Tibial nerve (tissue), 4 donors: ENCODE data around the gene RNASEH2C. TPM values are rescaled to one million over a fixed set of nuclear protein-coding genes. Genes with fewer than 3 reads are reported as not detected.
A peak's percentile ranks its signal among the peaks of the same experiment; 100 is the strongest.
"Not testable (repeated sequence)": the region's sequence is repeated elsewhere in the genome, so short reads cannot be mapped to it uniquely, and the experiment has no call there.

Source experiments
- DNase-seq, 2 donors: peaks; one replicate each; pipeline ENCODE4 v3.0.0-alpha.2; 2019; ENCODE audit warnings: low spot score in 2 of 2
- H3K27ac ChIP-seq, 4 donors: fragments of 200-600 bp; sonication (generic) in 3 of 4; one replicate each; pipeline ENCODE4 v1.5.1; 2017 to 2019; ENCODE audit warnings: mild to moderate bottlenecking in 1 of 4
- H3K27me3 ChIP-seq, 2 donors: fragments of 200-600 bp; sonication (generic) in 1 of 2; one replicate each; pipeline versions ENCODE4 v1.5.1 to v1.6.0; 2017 to 2019
- H3K36me3 ChIP-seq, 3 donors: fragments of 200-600 bp; sonication (generic); one replicate each; pipeline ENCODE4 v1.5.1; 2018 to 2019
- H3K4me1 ChIP-seq, 4 donors: fragments of 200-600 bp; sonication (generic) in 3 of 4; one replicate each; pipeline ENCODE4 v1.5.1; 2017 to 2019
- H3K4me3 ChIP-seq, 4 donors: fragments of 200-600 bp; sonication (generic) in 3 of 4; one replicate each; pipeline ENCODE4 v1.5.1; 2017 to 2019; ENCODE audit warnings: mild to moderate bottlenecking in 1 of 4, moderate library complexity in 1 of 4
- H3K9me3 ChIP-seq, 4 donors: fragments of 200-600 bp; sonication (generic) in 3 of 4; one replicate each; pipeline ENCODE4 v1.5.1; 2017 to 2019
- EP300 ChIP-seq, 2 donors: sonication (generic); formaldehyde crosslinking; IDR thresholded peaks; one replicate each; pipeline ENCODE4 v1.6.1; 2017; ENCODE audit warnings: antibody characterized with exemption in 2 of 2, mild to moderate bottlenecking in 1 of 2
- POLR2A ChIP-seq, 2 donors: fragments of 450-650 bp; IDR thresholded peaks; one replicate each; pipeline ENCODE4 v1.6.1; 2017; ENCODE audit warnings: antibody characterized with exemption in 2 of 2, mild to moderate bottlenecking in 2 of 2, moderate library complexity in 2 of 2
- WGBS, 2 donors: methylation state at CpG; one replicate each; pipeline ENCODE4 v1.1.5; 2018; 5-methylcytosine and 5-hydroxymethylcytosine counted together
- total RNA-seq, 4 donors: library from RNA; depleted of rRNA; stranded (reverse); fragments of >200 nt; gene quantifications; one replicate each; pipeline ENCODE4 v1.1.0, GENCODE V29; 2016
- TF ChIP-seq, protein P1 (sequence below), 5 experiments: fragments of 200-600 bp in 3 of 5; fragments of 450-650 bp in 2 of 5; sonication (generic) in 3 of 5; IDR thresholded peaks; one replicate each; pipeline ENCODE4 v1.5.1; 2016 to 2019; ENCODE audit warnings: antibody characterized with exemption in 5 of 5, mild to moderate bottlenecking in 3 of 5, moderate library complexity in 2 of 5

RNASEH2C gene
- 100 to 1,000 TPM; 142 to 197 (median 152) TPM for total RNA-seq

DNA sequence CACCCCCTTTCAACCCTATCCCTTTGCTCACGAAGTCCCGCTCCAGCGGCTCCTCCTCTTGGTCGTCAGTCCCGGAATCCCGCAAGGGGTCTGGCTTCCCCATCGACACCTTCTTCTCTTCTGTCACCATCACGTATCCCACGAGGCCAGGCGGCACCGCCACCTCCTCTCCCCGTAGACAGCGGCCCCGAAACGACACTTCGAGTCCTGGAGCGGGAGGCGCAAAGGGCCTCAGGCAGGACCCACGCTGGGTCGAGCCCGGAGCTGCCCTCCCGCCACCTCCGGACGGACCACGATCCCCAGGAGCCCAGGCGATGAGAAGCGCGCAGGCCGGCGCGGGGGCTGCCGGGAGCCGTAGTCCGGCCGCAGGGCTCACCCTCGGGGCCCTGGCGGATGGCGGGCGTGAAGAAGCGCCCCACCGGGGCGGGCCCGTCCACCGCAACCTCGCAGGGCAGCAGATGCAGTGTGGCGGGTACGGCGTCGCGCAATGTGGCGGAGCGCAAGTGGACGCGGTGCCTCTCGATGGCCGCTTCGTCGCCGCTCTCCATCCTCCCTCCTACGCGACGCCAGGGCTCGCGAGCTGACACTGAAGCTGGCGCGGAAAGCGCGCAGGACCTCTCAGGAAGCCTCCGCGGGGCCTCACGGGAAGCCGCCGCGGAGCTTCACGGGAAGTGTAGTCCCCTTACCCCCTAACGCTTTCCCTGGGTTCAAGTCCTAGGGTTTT, at the start of gene RNASEH2C:
Gene RNASEH2C (minus strand): TSS at position 588 of the 724 bp plus-strand sequence. CDS start 40 bp downstream, at position 548.
- H3K27ac ChIP-seq, result peak within 1 kb of the TSS; percentile 86 to 97 (median 96)
- peak; percentile 52 to 78 for TF ChIP-seq POLR2A (IDR thresholded peaks at IDR 0.05)
- TF ChIP-seq, protein P1, sequence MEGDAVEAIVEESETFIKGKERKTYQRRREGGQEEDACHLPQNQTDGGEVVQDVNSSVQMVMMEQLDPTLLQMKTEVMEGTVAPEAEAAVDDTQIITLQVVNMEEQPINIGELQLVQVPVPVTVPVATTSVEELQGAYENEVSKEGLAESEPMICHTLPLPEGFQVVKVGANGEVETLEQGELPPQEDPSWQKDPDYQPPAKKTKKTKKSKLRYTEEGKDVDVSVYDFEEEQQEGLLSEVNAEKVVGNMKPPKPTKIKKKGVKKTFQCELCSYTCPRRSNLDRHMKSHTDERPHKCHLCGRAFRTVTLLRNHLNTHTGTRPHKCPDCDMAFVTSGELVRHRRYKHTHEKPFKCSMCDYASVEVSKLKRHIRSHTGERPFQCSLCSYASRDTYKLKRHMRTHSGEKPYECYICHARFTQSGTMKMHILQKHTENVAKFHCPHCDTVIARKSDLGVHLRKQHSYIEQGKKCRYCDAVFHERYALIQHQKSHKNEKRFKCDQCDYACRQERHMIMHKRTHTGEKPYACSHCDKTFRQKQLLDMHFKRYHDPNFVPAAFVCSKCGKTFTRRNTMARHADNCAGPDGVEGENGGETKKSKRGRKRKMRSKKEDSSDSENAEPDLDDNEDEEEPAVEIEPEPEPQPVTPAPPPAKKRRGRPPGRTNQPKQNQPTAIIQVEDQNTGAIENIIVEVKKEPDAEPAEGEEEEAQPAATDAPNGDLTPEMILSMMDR (IDR thresholded peaks at IDR 0.05), result peak in 2 of 5 experiments; percentile 46 to 61
- TF ChIP-seq EP300 (IDR thresholded peaks at IDR 0.05), result peak; percentile 17 to 97
- H3K27me3 ChIP-seq, result no peaks in the 10 kb centered on the region
- H3K4me1 ChIP-seq, result peaks cover 0 to 30% (median 13%) of the 10 kb centered on the region in 4 donors
- DNase-seq, result peak; percentile 60 to 73
- no peaks in the 10 kb centered on the region for H3K9me3 ChIP-seq
- WGBS, 2 donors, result 0 to 1% methylated on average over 28 to 66 of the region's 76 CpGs
- H3K4me3 ChIP-seq, result peak within 1 kb of the TSS; percentile 74 to 92 (median 84)
- peaks cover 0 to 43% (median 10%) of the 10 kb centered on the region in 3 donors for H3K36me3 ChIP-seq

DNA sequence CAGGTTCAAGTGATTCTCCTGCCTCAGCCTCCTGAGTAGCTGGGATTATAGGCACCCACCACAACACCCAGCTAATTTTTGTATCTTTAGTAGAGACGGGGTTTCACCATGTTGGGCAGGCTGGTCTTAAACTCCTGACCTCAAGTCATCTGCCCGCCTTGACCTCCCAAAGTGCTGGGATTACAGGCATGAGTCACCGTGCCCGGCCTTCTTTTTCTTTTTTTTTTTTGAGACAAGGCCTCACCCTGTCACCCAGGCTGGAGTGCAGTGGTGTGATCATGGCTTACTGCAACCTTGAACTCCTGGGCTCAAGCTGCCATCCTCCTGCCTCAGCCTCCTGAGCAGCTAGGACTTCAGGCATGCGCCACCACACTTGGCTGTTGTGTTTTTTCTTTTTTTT, 47.2 kb upstream of the RNASEH2C start:
- H3K36me3 ChIP-seq, DNase-seq, H3K9me3 ChIP-seq, H3K4me3 ChIP-seq, H3K27me3 ChIP-seq, H3K4me1 ChIP-seq, H3K27ac ChIP-seq: not testable (repeated sequence)
- WGBS, 2 donors, result 73 to 79% methylated on average over 5 of the region's 5 CpGs

DNA sequence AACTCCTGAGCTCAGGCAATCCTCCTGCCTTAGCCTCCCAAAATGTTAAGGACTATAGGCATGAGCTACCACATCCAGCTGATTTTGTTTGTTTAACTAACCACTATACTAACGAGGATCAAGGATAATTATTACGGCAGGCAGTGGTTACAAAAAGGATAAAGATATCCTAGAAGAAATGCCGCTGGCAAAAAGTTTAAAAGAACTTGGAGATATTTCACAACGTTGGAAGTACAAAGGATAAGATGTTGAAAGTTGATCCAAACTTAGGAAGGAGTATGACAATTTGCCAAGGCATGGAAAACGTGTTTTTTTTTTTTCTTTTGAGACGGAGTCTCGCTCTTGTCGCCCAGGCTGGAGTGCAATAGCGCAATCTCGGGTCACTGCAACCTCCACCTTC, 46.8 kb upstream of the RNASEH2C start:
- no peaks in the 10 kb centered on the region for H3K27me3 ChIP-seq
- no peak overlapping the region for H3K4me3 ChIP-seq
- no peak for TF ChIP-seq EP300 (IDR thresholded peaks at IDR 0.05)
- TF ChIP-seq, protein P1 (IDR thresholded peaks at IDR 0.05), result no peak
- no peak for TF ChIP-seq POLR2A (IDR thresholded peaks at IDR 0.05)
- H3K27ac ChIP-seq, result no peak overlapping the region
- 79 to 80% methylated on average over 10 of the region's 10 CpGs for WGBS, 2 donors
- peaks cover 0 to 8% (median 0%) of the 10 kb centered on the region in 4 donors for H3K4me1 ChIP-seq
- H3K9me3 ChIP-seq, result no peaks in the 10 kb centered on the region
- DNase-seq, result no peak
- H3K36me3 ChIP-seq, result no peaks in the 10 kb centered on the region

DNA sequence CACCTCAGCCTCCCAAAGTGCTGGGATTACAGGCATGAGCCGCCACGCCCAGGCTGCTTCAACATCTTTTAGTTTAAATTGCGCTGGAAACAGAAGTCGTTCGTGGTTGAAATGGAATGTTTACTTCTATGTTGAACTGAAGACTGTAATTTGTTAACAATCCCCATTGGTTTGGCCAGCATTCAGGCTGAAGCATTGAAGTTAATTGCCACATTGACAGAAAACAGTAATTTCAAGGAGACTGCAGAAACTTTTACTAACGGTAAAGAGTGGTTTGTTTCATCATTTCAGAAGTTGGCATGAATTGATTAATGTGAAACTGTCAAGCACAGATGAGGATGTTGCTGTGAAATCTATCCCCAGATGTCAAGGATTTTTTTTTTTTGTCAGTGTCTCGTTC, 45.9 kb upstream of the RNASEH2C start:
- Histone ChIP-seq H3K27ac (no peak overlapping the region), H3K27me3 (no peaks in the 10 kb centered on the region), H3K36me3 (no peaks in the 10 kb centered on the region), H3K4me3 (no peak overlapping the region), H3K9me3 (no peaks in the 10 kb centered on the region), H3K4me1 (peaks cover 0 to 8% (median 0%) of the 10 kb centered on the region in 4 donors)
- no peak for DNase-seq
- 45 to 48% methylated on average over 7 of the region's 7 CpGs for WGBS, 2 donors
- TF ChIP-seq EP300 (IDR thresholded peaks at IDR 0.05) (no peak), POLR2A (IDR thresholded peaks at IDR 0.05) (no peak)
- TF ChIP-seq, protein P1 (IDR thresholded peaks at IDR 0.05), result no peak

DNA sequence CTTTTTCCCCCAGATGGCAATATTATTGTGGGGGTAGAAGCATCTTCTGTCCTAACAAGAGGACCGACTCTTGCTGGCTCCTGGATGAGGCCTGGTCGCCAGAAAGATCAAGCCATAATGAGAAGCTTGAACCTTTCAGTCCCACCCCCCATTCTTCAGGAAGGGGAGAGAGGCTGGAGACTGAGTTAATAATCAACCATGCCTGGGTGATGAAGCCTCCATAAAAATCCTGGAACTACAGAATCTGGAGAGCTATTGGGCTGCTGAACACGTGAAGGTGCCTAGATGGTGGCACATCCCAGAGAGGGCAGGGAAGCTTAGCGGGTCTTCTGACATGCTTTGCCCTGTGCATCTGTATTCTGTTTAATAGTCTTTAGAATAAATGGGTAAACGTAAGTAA, 43.8 kb upstream of the RNASEH2C start:
- Histone ChIP-seq H3K9me3 (no peaks in the 10 kb centered on the region), H3K4me3 (no peak overlapping the region), H3K36me3 (no peaks in the 10 kb centered on the region), H3K27me3 (peaks cover 0 to 3% of the 10 kb centered on the region in 2 donors), H3K4me1 (peaks cover 0 to 2% (median 0%) of the 10 kb centered on the region in 4 donors), H3K27ac (no peak overlapping the region)
- DNase-seq, result no peak
- 56 to 58% methylated on average over 5 of the region's 5 CpGs for WGBS, 2 donors
- TF ChIP-seq POLR2A (IDR thresholded peaks at IDR 0.05), result no peak
- TF ChIP-seq, protein P1 (IDR thresholded peaks at IDR 0.05), result no peak

DNA sequence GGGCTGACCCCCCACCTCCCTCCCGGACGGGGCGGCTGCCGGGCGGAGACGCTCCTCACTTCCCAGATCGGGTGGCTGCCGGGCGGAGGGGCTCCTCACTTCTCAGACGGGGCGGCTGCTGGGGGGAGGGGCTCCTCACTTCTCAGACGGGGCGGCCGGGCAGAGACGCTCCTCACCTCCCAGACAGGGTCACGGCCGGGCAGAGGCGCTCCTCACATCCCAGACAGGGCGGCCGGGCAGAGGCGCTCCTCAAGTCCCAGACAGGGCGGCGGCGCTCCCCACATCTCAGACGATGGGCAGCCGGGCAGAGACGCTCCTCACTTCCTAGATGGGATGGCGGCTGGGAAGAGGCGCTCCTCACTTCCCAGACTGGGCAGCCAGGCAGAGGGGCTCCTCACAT, 42.2 kb upstream of the RNASEH2C start:
- H3K36me3 ChIP-seq, result not testable (repeated sequence)
- 95 to 100% methylated on average over 2 to 11 of the region's 29 CpGs for WGBS, 2 donors

DNA sequence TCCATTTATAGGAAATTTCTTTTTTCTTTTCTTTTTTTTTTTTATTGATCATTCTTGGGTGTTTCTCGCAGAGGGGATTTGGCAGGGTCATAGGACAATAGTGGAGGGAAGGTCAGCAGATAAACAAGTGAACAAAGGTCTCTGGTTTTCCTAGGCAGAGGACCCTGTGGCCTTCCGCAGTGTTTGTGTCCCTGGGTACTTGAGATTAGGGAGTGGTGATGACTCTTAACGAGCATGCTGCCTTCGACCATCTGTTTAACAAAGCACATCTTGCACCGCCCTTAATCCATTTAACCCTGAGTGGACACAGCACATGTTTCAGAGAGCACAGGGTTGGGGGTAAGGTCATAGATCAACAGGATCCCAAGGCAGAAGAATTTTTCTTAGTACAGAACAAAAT, 41.6 kb upstream of the RNASEH2C start:
- not testable (repeated sequence) for H3K27ac ChIP-seq, DNase-seq, H3K4me1 ChIP-seq, H3K27me3 ChIP-seq, H3K4me3 ChIP-seq, H3K36me3 ChIP-seq, H3K9me3 ChIP-seq
- WGBS, 2 donors, result 57 to 62% methylated on average over 5 of the region's 5 CpGs

More for the DNA sequence above, 42.2 kb upstream of the RNASEH2C start:
- not testable (repeated sequence) for H3K9me3 ChIP-seq, DNase-seq, H3K4me3 ChIP-seq, H3K4me1 ChIP-seq, H3K27me3 ChIP-seq, H3K27ac ChIP-seq
